Activated CD4-positive, CD25-positive, alpha-beta regulatory T cell treated with anti-CD3 and anti-CD28 coated beads, Interleukin-2, amount 50 U/mL, for 72 hours (primary cell): ENCODE results near the gene HABP2.
A peak's percentile ranks its signal among the peaks of the same experiment; 100 is the strongest.

Experiments
- DNase-seq: peaks from one replicate; pipeline ENCODE4 v3.0.0; 2021

Gene HABP2

GRCh38 chr10:113560071-113560470 lies 7.2 kb downstream of the HABP2 start:
- no peak for DNase-seq

GRCh38 chr10:113561214-113561613 lies 8.4 kb downstream of the HABP2 start:
- DNase-seq = no peak

- no peak for DNase-seq
These were observed 9.2 kb downstream of the HABP2 start for GRCh38 chr10:113562069-113562468.

- no peak for DNase-seq
These were observed 9.9 kb downstream of the HABP2 start for GRCh38 chr10:113562704-113563103.

- peak; percentile 73 for DNase-seq
These were observed 10.6 kb downstream of the HABP2 start for GRCh38 chr10:113563306-113564088.

- no peak for DNase-seq
These were observed 12.5 kb downstream of the HABP2 start for GRCh38 chr10:113565364-113565763.

- no peak for DNase-seq
These were observed 14.0 kb downstream of the HABP2 start for GRCh38 chr10:113566888-113567287.

- DNase-seq = no peak
These were observed 16.7 kb downstream of the HABP2 start for GRCh38 chr10:113569576-113569975.

GRCh38 chr10:113572520-113573290 lies 19.9 kb downstream of the HABP2 start:
- no peak for DNase-seq

GRCh38 chr10:113573368-113573767 lies 20.5 kb downstream of the HABP2 start:
- DNase-seq = no peak

- DNase-seq = no peak
These were observed 24.0 kb downstream of the HABP2 start for GRCh38 chr10:113576852-113577251.

- no peak for DNase-seq
These were observed 25.9 kb downstream of the HABP2 start for GRCh38 chr10:113578773-113579172.

GRCh38 chr10:113581092-113581491 lies 28.2 kb downstream of the HABP2 start:
- DNase-seq = no peak

- no peak for DNase-seq
These were observed 30.7 kb downstream of the HABP2 start for GRCh38 chr10:113583571-113583970.

GRCh38 chr10:113585949-113586348 lies 33.1 kb downstream of the HABP2 start:
- no peak for DNase-seq

- no peak for DNase-seq
These were observed 36.4 kb downstream of the HABP2 start for GRCh38 chr10:113589201-113589770.

- no peak for DNase-seq
These were observed 37.7 kb downstream of the HABP2 start for GRCh38 chr10:113590581-113590980.

GRCh38 chr10:113592380-113592779 lies 39.5 kb downstream of the HABP2 start:
- no peak for DNase-seq

GRCh38 chr10:113594652-113595051 lies 41.8 kb downstream of the HABP2 start:
- DNase-seq = no peak

- DNase-seq = no peak
These were observed 47.7 kb downstream of the HABP2 start for GRCh38 chr10:113600569-113600968.

- DNase-seq = no peak
These were observed 50.4 kb downstream of the HABP2 start for GRCh38 chr10:113603057-113603777.

GRCh38 chr10:113604572-113604971 lies 51.7 kb downstream of the HABP2 start:
- DNase-seq = no peak

- DNase-seq = no peak
These were observed 52.6 kb downstream of the HABP2 start for GRCh38 chr10:113605268-113605978.
